ENCODE data around the gene FCN2. TPM values are rescaled to one million over a fixed set of nuclear protein-coding genes. Genes with fewer than 3 reads are reported as not detected.

The FCN2 gene
- total RNA-seq, 1 donor from 2014 or later = not detected

DNA sequence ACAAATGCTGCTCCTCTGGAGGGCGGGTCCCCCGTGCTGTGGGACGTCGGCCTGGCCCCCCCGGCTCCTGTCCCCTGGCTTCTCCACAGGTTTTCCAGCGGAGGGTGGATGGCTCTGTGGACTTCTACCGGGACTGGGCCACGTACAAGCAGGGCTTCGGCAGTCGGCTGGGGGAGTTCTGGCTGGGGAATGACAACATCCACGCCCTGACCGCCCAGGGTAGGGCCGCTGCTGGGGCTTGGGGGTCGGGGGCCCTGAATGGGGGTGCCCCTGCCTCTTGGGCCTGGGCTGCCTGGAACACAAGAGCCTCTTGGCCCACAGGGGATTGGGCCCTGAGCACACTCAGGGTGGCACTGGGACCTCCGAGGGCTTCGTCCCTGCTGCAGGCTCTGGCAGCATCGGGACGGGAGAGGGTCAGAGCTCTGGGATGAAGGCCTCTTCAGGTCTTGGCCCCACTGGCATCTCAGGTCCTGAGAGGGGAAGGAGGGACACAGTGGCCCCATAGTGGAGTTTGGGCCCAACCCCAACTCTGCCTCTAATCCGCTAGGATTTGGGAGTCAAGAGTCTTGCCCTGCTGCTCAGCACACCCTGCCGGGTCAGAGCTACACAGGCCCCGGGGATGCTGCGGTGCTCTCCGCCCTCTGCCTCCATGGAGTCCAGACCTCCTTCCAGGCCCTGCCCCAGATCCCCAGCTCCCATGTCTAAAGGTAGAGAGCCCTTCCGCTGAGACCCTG lies 5.2 kb downstream of the FCN2 start:
- H3K27me3 Mint-ChIP-seq (ENCODE audit: unreplicated experiment) = peaks cover 21% of the 10 kb centered on the region
- no peak overlapping the region for H3K27ac Mint-ChIP-seq (ENCODE audit: unreplicated experiment)
- H3K4me1 Mint-ChIP-seq (ENCODE audit: unreplicated experiment) = no peaks in the 10 kb centered on the region
- TF ChIP-seq, protein P1, sequence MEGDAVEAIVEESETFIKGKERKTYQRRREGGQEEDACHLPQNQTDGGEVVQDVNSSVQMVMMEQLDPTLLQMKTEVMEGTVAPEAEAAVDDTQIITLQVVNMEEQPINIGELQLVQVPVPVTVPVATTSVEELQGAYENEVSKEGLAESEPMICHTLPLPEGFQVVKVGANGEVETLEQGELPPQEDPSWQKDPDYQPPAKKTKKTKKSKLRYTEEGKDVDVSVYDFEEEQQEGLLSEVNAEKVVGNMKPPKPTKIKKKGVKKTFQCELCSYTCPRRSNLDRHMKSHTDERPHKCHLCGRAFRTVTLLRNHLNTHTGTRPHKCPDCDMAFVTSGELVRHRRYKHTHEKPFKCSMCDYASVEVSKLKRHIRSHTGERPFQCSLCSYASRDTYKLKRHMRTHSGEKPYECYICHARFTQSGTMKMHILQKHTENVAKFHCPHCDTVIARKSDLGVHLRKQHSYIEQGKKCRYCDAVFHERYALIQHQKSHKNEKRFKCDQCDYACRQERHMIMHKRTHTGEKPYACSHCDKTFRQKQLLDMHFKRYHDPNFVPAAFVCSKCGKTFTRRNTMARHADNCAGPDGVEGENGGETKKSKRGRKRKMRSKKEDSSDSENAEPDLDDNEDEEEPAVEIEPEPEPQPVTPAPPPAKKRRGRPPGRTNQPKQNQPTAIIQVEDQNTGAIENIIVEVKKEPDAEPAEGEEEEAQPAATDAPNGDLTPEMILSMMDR (IDR thresholded peaks at IDR 0.05) = no peak
- no peaks in the 10 kb centered on the region for H3K36me3 Mint-ChIP-seq (ENCODE audit: unreplicated experiment)
- peak; percentile 83 for DNase-seq (ENCODE audit: extremely low spot score, unreplicated experiment)
- H3K4me3 Mint-ChIP-seq (ENCODE audit: unreplicated experiment) = no peak overlapping the region
- H3K9me3 Mint-ChIP-seq (ENCODE audit: unreplicated experiment) = no peaks in the 10 kb centered on the region

- no peak overlapping the region for H3K27ac Mint-ChIP-seq (ENCODE audit: unreplicated experiment)
- H3K36me3 Mint-ChIP-seq (ENCODE audit: unreplicated experiment) = no peaks in the 10 kb centered on the region
- H3K4me1 Mint-ChIP-seq (ENCODE audit: unreplicated experiment) = no peaks in the 10 kb centered on the region
- no peak overlapping the region for H3K4me3 Mint-ChIP-seq (ENCODE audit: unreplicated experiment)
- TF ChIP-seq, protein P1 (IDR thresholded peaks at IDR 0.05) = no peak
- peak; percentile 76 for DNase-seq (ENCODE audit: extremely low spot score, unreplicated experiment)
- peaks cover 25% of the 10 kb centered on the region for H3K27me3 Mint-ChIP-seq (ENCODE audit: unreplicated experiment)
- H3K9me3 Mint-ChIP-seq (ENCODE audit: unreplicated experiment) = no peaks in the 10 kb centered on the region
Observed at GRCh38 chr9:134886413-134886913, 5.9 kb downstream of the FCN2 start.

GRCh38 chr9:134887219-134887618 lies 6.6 kb downstream of the FCN2 start:
- H3K27ac Mint-ChIP-seq (ENCODE audit: unreplicated experiment) = no peak overlapping the region
- peaks cover 4% of the 10 kb centered on the region for H3K4me1 Mint-ChIP-seq (ENCODE audit: unreplicated experiment)
- H3K9me3 Mint-ChIP-seq (ENCODE audit: unreplicated experiment) = no peaks in the 10 kb centered on the region
- DNase-seq (ENCODE audit: extremely low spot score, unreplicated experiment) = peak; percentile 57
- H3K4me3 Mint-ChIP-seq (ENCODE audit: unreplicated experiment) = no peak overlapping the region
- peaks cover 25% of the 10 kb centered on the region for H3K27me3 Mint-ChIP-seq (ENCODE audit: unreplicated experiment)
- TF ChIP-seq, protein P1 (IDR thresholded peaks at IDR 0.05) = no peak
- H3K36me3 Mint-ChIP-seq (ENCODE audit: unreplicated experiment) = no peaks in the 10 kb centered on the region

GRCh38 chr9:134887686-134888602 lies 7.3 kb downstream of the FCN2 start:
- H3K9me3 Mint-ChIP-seq (ENCODE audit: unreplicated experiment) = no peaks in the 10 kb centered on the region
- DNase-seq (ENCODE audit: extremely low spot score, unreplicated experiment) = peak; percentile 82
- H3K4me3 Mint-ChIP-seq (ENCODE audit: unreplicated experiment) = no peak overlapping the region
- H3K4me1 Mint-ChIP-seq (ENCODE audit: unreplicated experiment) = peaks cover 5% of the 10 kb centered on the region
- H3K27ac Mint-ChIP-seq (ENCODE audit: unreplicated experiment) = no peak overlapping the region
- peaks cover 25% of the 10 kb centered on the region for H3K27me3 Mint-ChIP-seq (ENCODE audit: unreplicated experiment)
- TF ChIP-seq, protein P1 (IDR thresholded peaks at IDR 0.05) = no peak
- no peaks in the 10 kb centered on the region for H3K36me3 Mint-ChIP-seq (ENCODE audit: unreplicated experiment)

All from osteocyte (in vitro differentiated cells).